Trophoblast cell (in vitro differentiated cells and primary cell): Measurements from ENCODE around the gene OGFR.

Experiments used
- DNase-seq, 2 donors: peaks; one replicate each; pipeline ENCODE4 v3.0.0-alpha.2; 2016
- H2AFZ ChIP-seq: 2 replicates; pipeline ENCODE4 v1.6.1; 2013; ENCODE audit warnings: low read length, moderate library complexity, mild to moderate bottlenecking; ENCODE audit not compliant: insufficient read depth, poor library complexity
- H2AK5ac ChIP-seq: 2 replicates; pipeline ENCODE4 v1.6.1; 2013; ENCODE audit warnings: mild to moderate bottlenecking, low read length
- H2BK120ac ChIP-seq: 2 replicates; pipeline ENCODE4 v1.6.1; 2013; ENCODE audit warnings: low read length, mild to moderate bottlenecking, moderate library complexity; ENCODE audit not compliant: insufficient read depth, poor library complexity
- H2BK12ac ChIP-seq: 2 replicates; pipeline ENCODE4 v1.6.1; 2013; ENCODE audit warnings: mild to moderate bottlenecking, low read length, moderate library complexity
- H2BK5ac ChIP-seq: 2 replicates; pipeline ENCODE4 v1.6.1; 2013; ENCODE audit warnings: low read length, low read depth, moderate library complexity, mild to moderate bottlenecking; ENCODE audit not compliant: poor library complexity
- H3K14ac ChIP-seq: 2 replicates; pipeline ENCODE4 v1.6.1; 2013; ENCODE audit warnings: mild to moderate bottlenecking, low read length
- H3K18ac ChIP-seq: 2 replicates; pipeline ENCODE4 v1.6.1; 2013; ENCODE audit warnings: mild to moderate bottlenecking, low read length
- H3K23ac ChIP-seq: 2 replicates; pipeline ENCODE4 v1.6.1; 2013; ENCODE audit warnings: low read length
- H3K27ac ChIP-seq: 2 replicates; pipeline ENCODE4 v1.5.1; 2013; ENCODE audit warnings: low read depth, mild to moderate bottlenecking, inconsistent platforms, low read length, moderate library complexity
- H3K27me3 ChIP-seq: 2 replicates; pipeline ENCODE4 v1.6.1; 2013; ENCODE audit warnings: inconsistent platforms, mild to moderate bottlenecking, low read length, moderate library complexity; ENCODE audit not compliant: insufficient read depth
- H3K36me3 ChIP-seq, 2 experiments: 1 replicate in 1 of 2; 2 replicates in 1 of 2; pipeline ENCODE4 v1.6.1; 2013; ENCODE audit warnings: low read length in 2 of 2, mild to moderate bottlenecking in 2 of 2, moderate library complexity in 1 of 2; ENCODE audit not compliant: insufficient read depth in 2 of 2, control insufficient read depth in 1 of 2
- H3K4ac ChIP-seq: 2 replicates; pipeline ENCODE4 v1.6.1; 2013; ENCODE audit warnings: low read depth, mild to moderate bottlenecking, low read length, moderate library complexity
- H3K4me1 ChIP-seq, 2 experiments: 1 replicate in 1 of 2; 2 replicates in 1 of 2; pipeline ENCODE4 v1.6.1; 2013; ENCODE audit warnings: low read length in 2 of 2, mild to moderate bottlenecking in 2 of 2, moderate library complexity in 1 of 2; ENCODE audit not compliant: insufficient read depth in 2 of 2, control insufficient read depth in 1 of 2
- H3K4me2 ChIP-seq: 2 replicates; pipeline ENCODE4 v1.6.1; 2013; ENCODE audit warnings: inconsistent platforms, mild to moderate bottlenecking, low read length, moderate library complexity
- H3K4me3 ChIP-seq: 2 replicates; pipeline ENCODE4 v1.5.1; 2013; ENCODE audit warnings: mild to moderate bottlenecking, low read depth, low read length, inconsistent platforms
- H3K79me1 ChIP-seq: one replicate; pipeline ENCODE4 v1.6.1; 2013; ENCODE audit warnings: low read length
- H3K79me2 ChIP-seq: 2 replicates; pipeline ENCODE4 v1.6.1; 2013; ENCODE audit warnings: low read length, mild to moderate bottlenecking; ENCODE audit not compliant: control insufficient read depth, insufficient read depth, poor library complexity
- H3K9ac ChIP-seq: 2 replicates; pipeline ENCODE4 v1.6.1; 2013; ENCODE audit warnings: mild to moderate bottlenecking, low read length
- H3K9me3 ChIP-seq: 2 replicates; pipeline ENCODE4 v1.6.1; 2013; ENCODE audit warnings: low read depth, mild to moderate bottlenecking, control low read depth, inconsistent platforms, low read length; ENCODE audit not compliant: insufficient read depth
- H4K12ac ChIP-seq: 2 replicates; pipeline ENCODE4 v1.6.1; 2013; ENCODE audit warnings: low read depth, mild to moderate bottlenecking, low read length, moderate library complexity
- H4K8ac ChIP-seq: 2 replicates; pipeline ENCODE4 v1.6.1; 2013; ENCODE audit warnings: low read depth, mild to moderate bottlenecking, low read length, moderate library complexity
- H4K91ac ChIP-seq: one replicate; pipeline ENCODE4 v1.6.1; 2013; ENCODE audit warnings: low read depth, mild to moderate bottlenecking, low read length, moderate library complexity
- WGBS: extraction: QIAGEN DNeasy Blood & Tissue Kit; methylation state at CpG from one replicate; pipeline ENCODE4 v1.1.7; 2013; ENCODE audit warnings: missing lambda C conversion rate; ENCODE audit not compliant: insufficient read length, insufficient coverage; ENCODE audit errors: extremely low coverage; 5-methylcytosine and 5-hydroxymethylcytosine counted together

The OGFR gene

DNA sequence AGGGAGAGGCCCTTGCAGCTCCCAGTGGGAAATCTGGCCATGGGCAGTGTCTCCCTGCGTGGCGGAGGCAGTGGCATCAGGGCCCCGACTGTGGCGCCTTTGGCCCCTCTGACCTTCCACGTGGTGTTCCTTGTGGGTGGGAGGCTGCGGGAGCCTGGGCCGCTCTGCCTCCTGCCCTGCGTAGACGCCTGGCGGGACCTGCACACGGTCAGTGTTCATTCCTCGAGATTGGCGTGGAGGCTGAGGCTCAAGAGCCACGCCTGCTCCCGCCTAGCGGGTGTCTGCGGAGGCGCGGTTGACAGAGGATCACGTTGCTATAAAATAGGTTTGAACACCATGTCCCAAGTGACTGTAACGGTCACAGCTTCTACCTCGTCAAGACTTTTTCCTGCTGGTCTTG is 26.2 kb downstream of the OGFR start:
- H3K4me3 ChIP-seq, result no peak overlapping the region
- H2BK12ac ChIP-seq, result no peak overlapping the region
- H4K8ac ChIP-seq, result no peak overlapping the region
- H2AK5ac ChIP-seq, result no peak overlapping the region
- no peaks in the 10 kb centered on the region for H3K9me3 ChIP-seq
- no peak overlapping the region for H3K9ac ChIP-seq
- no peak overlapping the region for H3K4me2 ChIP-seq
- no peak overlapping the region for H3K23ac ChIP-seq
- no peak overlapping the region for H2BK5ac ChIP-seq
- no peak overlapping the region for H4K12ac ChIP-seq
- H3K18ac ChIP-seq, result no peak overlapping the region
- WGBS, result no CpG with 5 or more reads among the region's 22 CpGs
- no peak overlapping the region for H3K27ac ChIP-seq
- no peaks in the 10 kb centered on the region for H3K79me1 ChIP-seq
- no peaks in the 10 kb centered on the region for H3K27me3 ChIP-seq
- peaks cover 3 to 9% of the 10 kb centered on the region in 2 experiments for H3K4me1 ChIP-seq
- H3K36me3 ChIP-seq, result peaks cover 69% of the 10 kb centered on the region in 2 experiments
- H2BK120ac ChIP-seq, result no peak overlapping the region
- H2AFZ ChIP-seq, result no peak overlapping the region
- H3K79me2 ChIP-seq, result no peaks in the 10 kb centered on the region
- no peak overlapping the region for H3K14ac ChIP-seq
- no peak overlapping the region for H4K91ac ChIP-seq
- DNase-seq, result no peak
- H3K4ac ChIP-seq, result no peak overlapping the region

DNA sequence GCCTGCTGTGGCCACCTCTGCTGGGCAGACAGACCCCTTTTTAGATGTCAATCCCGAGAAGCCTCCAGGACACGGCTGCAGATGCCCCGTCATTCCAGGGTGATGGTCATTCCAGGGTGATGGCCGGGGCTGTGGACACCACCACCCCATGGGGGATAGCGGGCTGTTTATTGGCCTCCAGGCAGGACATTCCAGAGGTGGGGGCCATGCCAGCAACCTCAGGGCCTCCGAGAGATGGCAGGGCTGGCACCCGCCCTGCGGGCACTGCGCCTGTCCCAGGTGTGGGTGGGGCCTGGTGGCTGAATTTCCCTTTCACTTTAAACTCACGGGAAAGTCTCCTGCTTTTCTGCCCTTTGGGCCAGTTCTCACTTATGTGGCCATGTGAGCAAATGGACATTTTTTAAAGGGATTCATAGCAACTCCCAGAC is 26.7 kb downstream of the OGFR start:
- DNase-seq, result no peak
- H3K4ac ChIP-seq, result no peak overlapping the region
- H3K23ac ChIP-seq, result no peak overlapping the region
- H3K18ac ChIP-seq, result no peak overlapping the region
- peaks cover 69% of the 10 kb centered on the region in 2 experiments for H3K36me3 ChIP-seq
- no peak overlapping the region for H3K4me3 ChIP-seq
- H4K12ac ChIP-seq, result no peak overlapping the region
- no peak overlapping the region for H3K27ac ChIP-seq
- no peak overlapping the region for H4K8ac ChIP-seq
- WGBS, result no CpG with 5 or more reads among the region's 10 CpGs
- H3K79me1 ChIP-seq, result no peaks in the 10 kb centered on the region
- no peak overlapping the region for H3K4me2 ChIP-seq
- H3K14ac ChIP-seq, result no peak overlapping the region
- H2AFZ ChIP-seq, result no peak overlapping the region
- no peaks in the 10 kb centered on the region for H3K9me3 ChIP-seq
- no peaks in the 10 kb centered on the region for H3K27me3 ChIP-seq
- H2AK5ac ChIP-seq, result no peak overlapping the region
- no peaks in the 10 kb centered on the region for H3K79me2 ChIP-seq
- H3K9ac ChIP-seq, result no peak overlapping the region
- H2BK12ac ChIP-seq, result no peak overlapping the region
- peaks cover 6 to 11% of the 10 kb centered on the region in 2 experiments for H3K4me1 ChIP-seq
- no peak overlapping the region for H4K91ac ChIP-seq
- no peak overlapping the region for H2BK5ac ChIP-seq
- no peak overlapping the region for H2BK120ac ChIP-seq

DNA sequence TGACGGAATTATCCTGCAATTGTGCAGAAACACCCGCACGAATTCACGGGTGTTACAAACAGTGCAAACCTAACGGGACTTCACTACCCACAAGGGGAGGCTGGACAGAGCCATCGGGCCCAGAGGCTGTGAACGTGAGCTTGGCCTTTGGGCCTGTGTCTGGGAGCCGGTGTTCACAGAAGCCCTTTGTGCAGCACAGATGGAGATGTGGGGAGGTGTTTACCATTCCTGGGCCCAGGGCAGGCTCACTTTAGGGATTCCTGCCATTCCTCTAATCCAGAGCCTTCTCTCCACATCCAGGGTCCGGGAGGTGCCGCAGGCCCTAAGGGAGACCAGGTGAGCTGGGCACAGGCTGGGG is 27.2 kb downstream of the OGFR start:
- Histone ChIP-seq H2BK12ac (no peak overlapping the region), H3K79me1 (no peaks in the 10 kb centered on the region), H3K4me3 (no peak overlapping the region), H4K12ac (no peak overlapping the region), H2BK5ac (no peak overlapping the region), H4K91ac (no peak overlapping the region), H3K27me3 (no peaks in the 10 kb centered on the region), H3K27ac (no peak overlapping the region), H2BK120ac (no peak overlapping the region), H3K23ac (no peak overlapping the region), H4K8ac (no peak overlapping the region), H3K9me3 (no peaks in the 10 kb centered on the region), H3K14ac (no peak overlapping the region), H3K36me3 (peaks cover 68 to 69% of the 10 kb centered on the region in 2 experiments), H3K4me1 (peaks cover 6 to 12% of the 10 kb centered on the region in 2 experiments), H3K9ac (no peak overlapping the region), H3K4ac (no peak overlapping the region), H2AK5ac (no peak overlapping the region), H2AFZ (no peak overlapping the region), H3K79me2 (no peaks in the 10 kb centered on the region), H3K4me2 (no peak overlapping the region), H3K18ac (no peak overlapping the region)
- DNase-seq, result no peak
- no CpG with 5 or more reads among the region's 10 CpGs for WGBS

DNA sequence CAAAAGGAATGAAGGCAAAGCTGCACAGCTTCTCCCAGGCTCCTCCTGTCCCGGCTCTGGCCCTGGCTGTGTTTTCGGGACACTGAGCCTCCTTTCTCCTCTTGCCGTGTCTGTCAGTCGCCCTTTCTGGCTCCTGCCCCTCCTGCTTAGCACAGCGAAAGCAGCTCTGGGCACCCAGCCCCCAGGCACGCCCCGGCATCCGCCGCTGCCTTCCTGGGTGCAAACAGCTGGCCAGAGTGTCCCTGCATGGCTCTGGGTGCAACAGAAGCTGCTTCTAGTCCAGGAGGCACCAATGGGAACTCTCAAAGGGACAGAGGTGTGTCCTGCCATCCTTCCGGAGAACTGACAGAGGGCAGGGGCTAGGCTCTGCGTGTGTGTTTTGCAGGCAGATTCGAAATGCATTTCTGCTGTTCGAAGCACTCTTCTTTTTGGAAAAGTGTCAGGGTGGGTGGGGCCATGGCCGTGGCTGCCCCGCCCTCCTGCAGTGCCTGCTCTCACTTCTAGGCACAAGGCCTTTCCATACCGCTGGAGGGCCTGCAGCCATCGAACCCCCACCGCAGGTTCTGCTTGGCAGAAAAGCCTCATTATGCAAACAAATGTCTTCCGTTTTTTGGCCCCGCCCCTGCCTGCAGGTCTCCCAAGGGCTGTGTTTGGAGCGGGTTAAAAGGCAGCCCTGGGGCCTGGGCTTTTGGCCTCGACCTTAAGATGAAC is 27.7 kb downstream of the OGFR start:
- H2BK5ac ChIP-seq, result no peak overlapping the region
- no peak overlapping the region for H2AFZ ChIP-seq
- no CpG with 5 or more reads among the region's 22 CpGs for WGBS

More for the DNA sequence above, 27.7 kb downstream of the OGFR start:
- Histone ChIP-seq H3K23ac (no peak overlapping the region), H3K9ac (no peak overlapping the region), H3K4me2 (no peak overlapping the region), H3K36me3 (peaks cover 67 to 68% of the 10 kb centered on the region in 2 experiments), H3K79me1 (no peaks in the 10 kb centered on the region), H3K14ac (no peak overlapping the region), H3K79me2 (no peaks in the 10 kb centered on the region), H3K4ac (no peak overlapping the region), H3K4me1 (peaks cover 6 to 12% of the 10 kb centered on the region in 2 experiments), H2BK120ac (no peak overlapping the region), H3K4me3 (no peak overlapping the region), H4K91ac (no peak overlapping the region), H3K27ac (no peak overlapping the region), H3K9me3 (no peaks in the 10 kb centered on the region), H4K12ac (no peak overlapping the region), H3K18ac (no peak overlapping the region), H4K8ac (no peak overlapping the region), H2AK5ac (no peak overlapping the region), H2BK12ac (no peak overlapping the region), H3K27me3 (no peaks in the 10 kb centered on the region)
- peak in 1 of 2 donors; percentile 33 for DNase-seq
